ENCODE measurements around the gene TAF13.

DNA sequence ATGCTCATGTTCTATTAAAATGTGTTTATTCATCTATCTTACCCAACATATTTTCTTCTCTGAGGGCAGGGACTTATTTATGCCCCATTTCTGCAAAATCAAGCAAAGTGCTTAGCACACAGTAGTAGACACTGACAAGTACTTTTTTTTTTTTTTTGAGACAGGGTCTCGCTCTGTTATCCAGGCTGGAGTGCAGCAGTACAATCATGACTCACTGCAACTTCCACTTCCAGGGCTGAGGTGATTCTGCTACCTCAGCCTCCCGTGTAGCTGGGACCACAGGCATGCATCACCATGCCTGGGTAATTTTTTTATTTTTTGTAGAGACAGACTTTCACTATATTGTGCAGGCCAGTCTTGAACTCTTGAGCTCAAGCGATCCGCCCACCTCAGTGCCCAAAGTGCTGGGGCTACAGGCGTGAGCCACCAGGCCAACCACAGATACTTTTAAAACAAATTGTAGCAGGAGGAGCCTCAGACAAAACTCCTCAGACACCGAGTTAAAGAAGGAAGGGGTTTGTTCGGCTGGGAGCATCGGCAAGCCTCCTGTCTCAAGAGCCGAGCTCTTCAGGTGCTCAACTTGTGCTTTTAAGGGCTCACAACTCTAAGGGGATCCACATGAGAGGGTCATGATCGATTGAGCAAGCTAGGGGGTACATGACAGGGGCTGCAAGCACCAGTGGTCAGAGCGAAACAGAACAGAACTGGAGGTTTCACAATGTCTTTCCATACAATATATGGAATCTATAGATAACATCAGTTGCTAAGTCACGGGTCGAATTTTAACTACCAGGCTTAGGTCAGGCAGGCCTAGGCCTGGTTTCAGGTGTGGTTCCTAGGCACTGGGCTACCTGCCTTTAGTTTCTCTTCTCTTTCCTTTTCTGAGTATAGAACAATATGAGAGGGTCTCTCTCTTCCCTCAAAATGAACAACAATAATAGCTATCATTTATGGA lies 9.0 kb upstream of the TAF13 start:
- TF ChIP-seq EZH2 (optimal IDR thresholded peaks at IDR 0.05; ENCODE audit: low read depth, low read length) (no peak), CTCF (IDR thresholded peaks at IDR 0.05; ENCODE audit: low read length) (no peak)

Data from MM.1S (cell line).